NCI-H446 (cell line): ENCODE data around the gene TREML4.
"Not testable (repeated sequence)": the region's sequence is repeated elsewhere in the genome, so short reads cannot be mapped to it uniquely, and the experiment has no call there.

Experiments
- DNase-seq, 2 experiments: peaks; one replicate each; lab custom pipeline; 2025; lab: John Stamatoyannopoulos, UW

Gene TREML4

DNA sequence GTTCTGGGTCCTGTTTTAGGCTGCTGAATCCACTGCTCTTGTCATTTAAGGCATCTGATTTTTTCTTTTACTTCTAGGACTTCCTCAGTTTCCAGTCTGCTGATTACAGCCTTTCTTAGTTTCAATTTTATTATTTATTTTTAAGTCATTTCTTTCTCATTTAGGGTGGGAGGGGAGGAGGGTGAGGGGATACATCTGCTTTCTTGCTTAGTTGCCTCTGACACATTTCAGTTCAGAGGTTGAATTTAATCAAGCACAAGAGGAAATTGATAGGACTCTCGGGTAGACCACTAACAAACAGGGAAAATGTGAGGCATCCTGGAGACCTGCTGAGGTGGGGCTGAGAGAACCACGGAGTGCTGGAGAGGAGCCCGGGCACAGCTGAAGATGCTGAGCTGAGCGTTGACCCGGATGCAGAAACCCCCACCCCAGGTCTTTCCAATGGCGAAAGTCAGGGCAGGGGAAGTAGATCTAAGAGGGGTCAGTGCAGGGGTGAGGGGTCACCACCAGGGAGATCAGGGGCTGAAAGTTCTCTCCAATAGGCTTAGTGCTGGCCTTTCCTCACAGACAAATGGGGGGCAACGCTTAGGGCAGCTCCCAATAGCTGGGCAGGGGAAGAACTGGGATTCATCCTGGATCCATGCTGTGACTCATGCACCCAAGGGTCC, 19.6 kb upstream of the TREML4 start:
- DNase-seq = no peak

DNA sequence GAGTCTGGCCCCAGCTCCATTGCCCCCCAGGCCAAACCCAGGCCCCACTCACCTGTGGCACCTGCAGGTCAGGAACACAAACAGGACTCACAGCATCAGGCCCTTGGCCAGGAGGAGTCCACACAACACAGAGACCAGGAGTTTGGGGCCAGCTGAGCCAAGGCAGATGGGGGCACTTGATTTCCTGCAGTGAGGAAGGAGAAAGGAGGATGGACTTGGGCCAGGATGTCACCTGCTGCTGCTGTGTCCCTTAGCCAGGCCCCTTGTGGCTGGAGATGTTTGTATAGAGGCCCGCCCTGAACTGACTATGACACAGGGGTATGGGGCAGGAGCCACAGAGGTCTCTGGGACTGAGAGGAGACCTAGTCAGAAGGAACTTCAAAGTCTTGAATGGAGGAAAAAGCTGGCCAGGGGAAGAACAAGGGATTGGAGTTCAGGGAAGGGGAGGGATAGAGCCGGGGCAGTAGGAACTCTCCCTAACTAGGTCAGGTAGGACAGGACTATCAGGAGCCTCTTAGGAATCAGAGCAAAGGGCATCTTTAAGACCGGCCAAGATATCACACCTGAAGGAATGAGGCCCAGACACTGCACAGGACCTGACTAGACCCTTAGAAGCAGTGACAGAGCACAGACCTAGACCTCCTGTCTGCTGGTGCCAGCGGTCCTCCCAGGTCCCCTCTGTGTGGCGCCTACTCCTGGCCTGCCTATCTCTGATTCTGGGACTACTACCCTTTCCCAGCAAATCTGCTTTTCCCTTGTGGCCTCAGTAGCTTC, 18.4 kb upstream of the TREML4 start:
- no peak for DNase-seq

DNA sequence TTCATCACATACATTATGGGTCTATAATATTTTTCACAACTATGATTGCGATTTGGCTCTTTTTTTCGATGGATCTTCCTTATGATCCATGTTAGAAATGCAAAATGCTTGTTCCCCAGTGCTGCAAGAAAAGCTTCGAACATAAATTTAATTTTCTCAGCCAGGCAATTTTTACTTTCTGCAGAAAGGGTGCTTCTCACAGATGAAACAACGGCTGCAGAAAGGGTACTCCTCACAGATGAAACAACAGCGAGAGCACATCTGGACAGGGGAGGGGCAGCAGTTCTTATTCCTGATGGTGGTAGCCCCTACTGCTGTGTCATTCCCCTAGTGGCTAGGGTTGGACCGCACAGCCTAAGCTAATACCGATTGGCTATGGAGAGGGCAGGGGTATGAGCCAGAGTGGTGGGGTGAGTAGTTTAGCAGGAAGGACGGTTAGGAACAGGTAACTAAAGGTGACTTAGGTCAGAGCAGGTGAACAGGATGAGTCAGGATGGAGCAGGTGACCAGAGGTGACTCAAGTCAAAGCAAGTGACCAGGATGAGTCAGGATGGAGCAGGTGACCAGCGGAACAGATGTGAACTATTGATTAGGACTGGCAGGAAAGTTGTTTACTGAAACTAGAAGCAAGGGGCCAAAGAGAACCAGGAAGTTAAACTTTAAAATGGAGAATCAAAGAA, 13.4 kb upstream of the TREML4 start:
- DNase-seq = no peak

DNA sequence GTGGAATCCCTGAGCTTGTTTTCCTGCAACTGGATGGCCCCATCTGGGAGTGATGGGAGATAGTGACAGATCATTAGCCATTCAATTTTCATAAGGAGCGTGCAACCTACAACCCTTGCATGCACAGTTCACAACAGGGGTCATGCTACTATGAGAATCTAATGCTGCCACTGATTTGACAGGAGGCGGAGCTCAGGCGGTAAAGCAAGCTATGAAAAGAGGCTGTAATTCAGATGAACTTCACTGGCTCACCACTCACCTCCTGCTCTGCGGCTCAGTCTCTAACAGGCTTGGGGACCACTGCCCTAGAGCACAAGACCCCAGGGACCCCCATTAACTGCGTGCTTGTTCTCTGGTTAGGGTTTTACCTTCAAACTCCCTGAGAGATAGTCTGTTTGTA, 12.4 kb upstream of the TREML4 start:
- DNase-seq = no peak

DNA sequence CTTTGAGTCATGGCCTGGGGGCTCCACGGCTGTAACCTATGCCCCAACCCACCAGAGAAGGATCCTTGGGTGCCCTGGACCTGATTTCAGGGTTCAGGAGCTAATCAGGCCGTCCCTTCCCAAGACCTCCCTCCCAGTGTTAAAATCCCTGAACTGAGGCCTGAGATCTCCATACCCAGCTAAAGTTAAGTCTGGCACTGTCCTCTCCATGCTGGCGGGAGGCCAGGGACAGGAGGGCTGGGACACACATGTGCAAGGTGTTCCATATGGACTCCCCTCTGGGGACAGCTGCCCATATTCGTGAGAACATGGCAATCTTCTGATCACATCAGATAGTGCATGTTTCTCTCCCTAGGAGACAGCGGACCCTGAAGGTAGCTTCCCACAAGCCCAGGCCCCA, 11.5 kb upstream of the TREML4 start:
- DNase-seq = no peak

DNA sequence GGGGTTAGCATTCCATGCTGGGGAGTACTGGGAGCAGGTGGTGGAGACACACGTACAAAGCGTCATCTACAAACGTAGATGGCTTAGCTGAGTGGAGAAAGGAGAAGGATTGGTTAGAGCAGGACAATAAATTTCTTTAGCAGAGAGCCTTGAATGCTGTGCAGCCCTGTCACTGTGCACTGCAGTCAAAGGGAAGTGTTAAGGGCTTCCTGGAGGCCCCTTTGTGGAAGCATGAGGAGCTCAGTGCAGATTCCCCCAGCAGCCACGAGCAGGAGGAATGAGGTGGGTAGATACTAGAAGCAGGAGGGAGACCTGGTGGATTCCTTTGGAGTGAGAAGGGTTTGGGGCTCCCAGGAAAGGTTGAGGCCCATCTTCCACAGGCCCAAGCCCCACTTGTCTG, 6.1 kb upstream of the TREML4 start:
- no peak for DNase-seq

DNA sequence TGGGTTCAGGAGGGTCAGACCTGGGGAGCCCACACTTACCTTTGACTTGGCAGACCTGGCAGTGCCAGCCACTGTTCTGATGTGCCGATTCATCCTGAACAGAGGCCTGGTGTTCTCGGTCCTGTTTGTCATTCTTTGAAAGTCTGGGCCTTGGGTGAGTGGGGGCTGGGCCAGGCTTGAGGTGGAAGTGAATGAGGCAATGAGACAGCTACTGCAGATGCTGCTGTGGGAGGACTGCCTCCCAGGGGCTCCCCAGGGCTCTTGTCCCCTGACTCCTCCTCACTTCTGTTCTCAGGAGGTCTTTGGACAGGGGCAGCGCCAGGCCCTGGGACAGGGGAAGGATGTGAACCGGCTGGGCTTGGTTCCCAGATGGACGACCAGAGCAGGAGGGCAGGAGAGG, 5.6 kb upstream of the TREML4 start:
- no peak for DNase-seq

DNA sequence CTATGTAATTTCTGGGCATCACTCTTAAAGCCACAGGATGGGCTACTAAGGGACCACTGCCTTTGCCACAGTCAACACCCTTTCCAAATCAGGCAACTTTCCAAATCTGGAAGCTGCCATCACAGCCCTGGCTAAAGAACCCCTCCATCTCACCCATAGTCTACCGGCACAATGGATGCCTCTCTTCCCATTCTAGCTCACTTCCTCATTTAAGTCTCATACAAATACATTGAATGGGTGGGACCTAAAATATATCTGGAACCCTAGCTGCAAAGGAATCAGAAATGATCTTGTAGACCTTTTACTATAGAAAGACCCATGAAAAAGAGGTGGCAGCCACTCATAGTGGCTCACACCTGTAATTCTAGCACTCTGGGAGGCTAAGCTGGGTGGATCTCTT, 3.3 kb upstream of the TREML4 start:
- no peak for DNase-seq

DNA sequence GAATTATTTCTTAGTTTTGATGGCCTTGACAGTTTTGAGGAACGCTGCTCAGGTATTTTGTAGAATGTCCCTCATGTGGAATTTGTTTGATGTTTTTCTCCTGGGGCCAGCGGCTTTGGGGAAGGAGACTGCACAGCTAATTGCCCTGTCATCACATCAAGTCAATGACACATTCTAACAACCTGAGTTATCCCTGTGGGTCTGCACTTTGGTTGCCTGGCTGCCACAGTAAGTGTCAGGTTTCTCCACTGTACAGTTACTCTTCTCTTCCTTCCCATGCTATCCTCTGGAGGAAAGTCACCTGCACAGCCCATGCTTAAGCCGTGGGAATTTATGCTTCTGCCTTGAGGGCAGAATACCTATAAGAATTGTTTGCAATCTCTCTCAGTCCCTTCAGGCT, 1.4 kb upstream of the TREML4 start:
- no peak for DNase-seq

DNA sequence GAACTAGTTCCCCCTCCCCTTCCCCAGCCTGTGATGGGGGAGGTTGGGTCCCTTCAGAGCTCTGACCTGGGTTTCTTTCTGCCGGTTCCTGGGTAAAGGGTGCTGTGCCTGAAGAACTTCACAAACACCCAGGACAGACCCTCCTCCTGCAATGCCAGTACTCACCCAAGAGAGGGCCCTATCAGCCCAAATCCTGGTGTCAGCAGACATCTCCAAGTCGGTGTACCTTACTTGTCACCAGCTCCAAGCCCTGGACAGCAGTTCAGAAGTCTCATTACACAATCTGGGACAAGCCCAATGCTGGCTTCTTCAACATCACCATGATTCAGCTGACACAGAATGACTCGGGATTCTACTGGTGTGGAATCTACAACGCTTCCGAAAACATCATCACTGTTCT, 467 bp downstream of the TREML4 start:
- DNase-seq = no peak

DNA sequence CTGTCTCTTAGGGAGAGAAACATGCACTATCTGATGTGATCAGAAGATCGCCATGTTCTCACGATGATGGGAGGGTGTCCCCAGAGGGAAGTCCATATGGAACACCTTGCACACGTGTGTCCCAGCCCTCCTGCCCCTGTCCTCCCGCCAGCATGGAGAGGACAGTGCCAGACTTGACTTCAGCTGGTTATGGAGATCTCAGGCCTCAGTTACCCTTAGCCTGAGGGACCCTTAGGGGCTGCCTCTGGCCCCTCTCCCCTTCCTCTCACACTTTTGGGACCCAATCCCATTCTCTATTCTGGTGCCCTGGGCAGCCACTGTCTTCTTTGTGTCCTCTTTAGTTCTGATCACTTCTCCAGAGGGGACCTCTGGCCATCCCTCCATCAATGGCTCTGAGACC, 1.6 kb downstream of the TREML4 start:
- no peak for DNase-seq

DNA sequence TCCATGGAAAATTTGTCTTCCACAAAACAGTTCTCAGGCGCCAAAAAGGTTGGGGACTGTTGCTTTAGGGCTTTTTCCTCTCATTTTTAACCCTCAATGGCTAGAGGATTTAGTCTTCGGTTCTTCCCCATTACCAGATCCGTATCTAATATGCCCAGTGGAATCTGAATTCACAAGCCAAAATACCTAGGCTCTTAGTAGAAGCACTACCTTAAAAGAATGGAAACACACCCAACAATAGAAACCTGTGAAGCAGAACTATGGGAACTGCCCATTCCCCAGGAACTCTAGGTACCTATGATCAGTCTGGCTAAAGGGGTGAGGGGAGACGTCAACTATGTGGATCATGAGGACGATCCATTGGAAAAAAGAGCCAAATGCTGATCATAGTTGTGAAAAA, 3.1 kb downstream of the TREML4 start:
- DNase-seq = no peak

DNA sequence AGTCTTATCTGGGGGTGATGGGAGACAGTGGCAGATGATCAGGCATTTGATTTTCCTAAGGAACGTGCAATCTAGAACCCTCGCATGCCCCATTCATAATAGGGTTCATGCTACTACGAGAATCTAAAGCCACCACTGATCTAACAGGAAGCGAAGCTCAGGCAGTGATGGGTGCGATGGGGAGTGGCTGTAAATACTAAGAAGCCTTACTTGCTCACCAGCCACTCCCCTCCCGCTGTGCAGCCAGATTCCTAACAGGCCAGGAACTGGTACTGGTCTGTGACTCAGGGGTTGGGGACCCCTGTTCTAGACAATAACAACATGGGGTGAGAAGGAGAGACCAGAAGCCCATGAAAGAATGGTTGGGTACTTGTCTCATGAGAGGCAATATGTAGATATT, 4.5 kb downstream of the TREML4 start:
- no peak for DNase-seq

DNA sequence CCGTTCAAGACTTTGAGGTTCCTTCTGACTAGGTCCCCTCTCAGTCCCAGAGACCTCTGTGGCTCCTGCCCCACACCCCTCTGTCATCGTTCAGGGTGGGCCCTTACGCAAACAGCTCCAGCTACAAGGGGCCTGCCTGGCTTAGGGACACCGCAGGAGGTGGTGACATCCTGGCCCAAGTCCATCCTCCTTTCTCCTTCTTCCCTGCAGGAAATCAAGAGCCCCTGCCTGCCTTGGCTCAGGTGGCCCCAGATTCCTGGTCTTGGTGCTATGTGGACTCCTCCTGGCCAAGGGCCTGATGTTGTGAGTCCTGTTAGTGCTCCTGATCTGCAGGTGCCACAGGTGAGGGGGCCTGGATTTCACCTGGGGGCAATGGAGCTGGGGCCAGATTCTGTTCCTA, 8.1 kb downstream of the TREML4 start:
- DNase-seq = no peak

DNA sequence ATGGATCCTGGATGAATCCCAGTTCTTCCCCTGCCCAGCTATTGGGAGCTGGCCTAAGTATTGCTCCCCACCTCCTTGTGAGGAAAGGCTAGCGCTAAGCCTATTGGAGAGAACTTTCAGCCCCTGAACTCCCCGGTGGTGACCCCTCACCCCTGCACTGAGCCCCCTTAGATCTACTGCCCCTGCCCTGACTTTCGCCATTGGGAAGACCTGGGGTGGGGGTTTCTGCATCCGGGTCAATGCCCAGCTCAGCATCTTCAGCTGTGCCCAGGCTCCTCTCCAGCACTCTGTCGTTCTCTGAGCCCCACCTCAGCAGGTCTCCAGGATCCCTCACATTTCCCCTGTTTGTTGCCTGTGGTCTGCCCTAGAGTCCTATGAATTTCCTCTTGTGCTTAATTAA, 9.0 kb downstream of the TREML4 start:
- no peak for DNase-seq

DNA sequence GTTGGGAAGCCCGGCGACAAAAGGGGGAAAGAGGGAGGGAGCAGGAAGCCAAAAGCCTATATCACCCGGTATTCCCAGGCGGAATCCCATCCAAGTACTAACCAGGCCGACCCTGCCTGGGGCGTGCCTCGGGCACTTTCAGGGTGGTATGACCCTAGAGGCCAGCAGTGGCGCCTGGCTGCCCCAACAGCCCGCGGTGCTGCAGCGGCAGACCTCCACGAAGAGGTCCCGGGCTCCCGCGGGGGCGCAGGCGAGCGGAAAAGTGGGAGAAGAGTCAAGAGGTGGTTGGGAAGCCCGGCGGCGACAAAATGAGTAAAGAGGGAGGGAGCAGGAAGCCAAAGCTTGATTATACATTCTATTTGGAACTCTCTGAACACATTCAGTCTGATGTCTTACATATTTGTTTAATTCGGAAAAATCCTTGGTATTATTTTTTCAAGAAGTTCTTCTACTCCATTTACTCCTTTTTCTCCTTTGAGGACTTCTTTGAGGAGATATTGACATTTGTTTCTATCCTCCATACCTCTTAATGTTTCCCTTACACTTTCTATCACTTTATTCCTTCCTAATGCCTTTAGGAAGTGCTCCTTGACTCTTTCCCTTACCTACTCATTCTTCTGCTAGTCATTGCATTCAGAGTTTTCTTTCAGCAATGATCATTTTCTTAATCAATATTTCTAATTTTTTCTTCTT, 11.5 kb downstream of the TREML4 start:
- DNase-seq = no peak

DNA sequence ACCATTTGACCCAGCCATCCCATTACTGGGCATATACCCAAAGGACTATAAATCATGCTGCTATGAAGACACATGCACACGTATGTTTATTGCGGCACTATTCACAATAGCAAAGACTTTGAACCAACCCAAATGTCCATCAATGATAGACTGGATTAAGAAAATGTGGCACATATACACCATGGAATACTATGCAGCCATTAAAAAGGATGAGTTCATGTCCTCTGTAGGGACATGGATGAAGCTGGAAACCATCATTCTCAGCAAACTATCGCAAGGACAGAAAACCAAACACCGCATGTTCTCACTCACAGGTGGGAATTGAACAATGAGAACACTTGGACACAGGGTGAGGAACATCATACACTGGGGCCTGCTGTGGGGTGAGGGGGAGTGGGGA, 18.4 kb downstream of the TREML4 start:
- DNase-seq = not testable (repeated sequence)

DNA sequence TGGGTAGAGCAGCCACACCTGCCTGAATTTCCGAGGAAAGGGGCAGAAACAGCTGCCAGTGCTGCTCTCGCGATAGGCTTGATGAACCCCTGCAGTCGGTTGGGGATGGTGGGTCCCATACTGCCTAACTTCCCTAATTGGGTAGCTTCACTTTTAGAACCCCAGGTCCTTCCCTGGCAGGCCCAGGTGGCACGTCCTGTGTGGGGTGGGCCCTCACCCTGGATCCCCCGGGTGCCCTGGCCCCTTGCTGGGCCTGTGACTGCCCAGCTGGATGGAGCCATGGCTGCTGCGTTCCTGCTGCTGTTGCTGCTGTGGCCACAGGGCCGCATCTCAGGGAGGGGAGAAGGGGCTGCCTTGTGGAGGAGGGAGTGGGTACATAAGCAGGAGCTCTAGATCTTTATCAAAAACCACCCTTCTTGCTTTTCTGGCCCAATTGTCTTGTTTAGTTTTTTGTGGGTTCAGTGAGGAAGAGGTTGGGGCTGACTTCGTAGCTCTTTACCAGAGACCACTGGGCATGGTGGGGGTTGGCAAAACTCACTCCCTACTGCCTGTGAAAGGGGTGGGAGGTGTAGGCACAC, 19.2 kb downstream of the TREML4 start:
- DNase-seq = no peak

DNA sequence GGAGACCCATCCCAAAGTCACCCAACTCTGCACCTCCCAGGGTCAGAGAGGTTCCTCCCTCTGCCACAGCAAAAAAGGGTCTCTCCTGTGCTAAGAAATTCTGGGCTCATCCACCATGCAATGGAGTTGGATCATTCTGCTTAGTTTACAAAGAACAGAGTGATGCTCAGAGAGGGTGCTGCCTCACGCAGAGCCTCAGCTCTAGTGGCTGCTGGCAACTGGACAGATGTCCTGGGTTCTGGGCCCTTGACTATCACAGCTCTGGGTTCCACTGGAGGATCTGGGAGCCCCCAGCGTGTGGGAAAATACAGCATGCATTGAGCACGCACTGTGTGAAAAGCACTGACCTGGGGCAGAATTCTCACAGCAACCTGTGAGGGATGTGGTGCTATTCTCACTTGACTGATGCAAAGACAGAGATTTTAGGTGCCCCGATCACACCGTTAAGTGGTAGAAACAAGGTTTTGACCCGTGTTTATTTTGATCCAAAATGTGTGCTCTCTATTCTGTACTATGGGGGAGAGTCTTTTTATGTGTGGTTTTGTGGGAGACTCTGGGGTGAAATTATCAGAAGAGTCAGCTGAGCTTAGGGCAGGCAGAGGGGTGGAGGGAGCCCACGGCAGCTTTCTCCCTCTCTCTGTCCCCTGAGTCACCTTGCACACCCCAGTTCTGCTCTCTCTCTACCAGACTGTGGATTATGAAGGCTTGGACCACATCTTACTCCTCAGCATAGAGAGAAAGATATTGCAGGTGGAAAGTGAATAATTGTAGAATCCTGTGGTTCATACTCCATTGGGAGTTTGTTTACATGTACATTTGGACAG, 19.9 kb downstream of the TREML4 start:
- no peak for DNase-seq

DNA sequence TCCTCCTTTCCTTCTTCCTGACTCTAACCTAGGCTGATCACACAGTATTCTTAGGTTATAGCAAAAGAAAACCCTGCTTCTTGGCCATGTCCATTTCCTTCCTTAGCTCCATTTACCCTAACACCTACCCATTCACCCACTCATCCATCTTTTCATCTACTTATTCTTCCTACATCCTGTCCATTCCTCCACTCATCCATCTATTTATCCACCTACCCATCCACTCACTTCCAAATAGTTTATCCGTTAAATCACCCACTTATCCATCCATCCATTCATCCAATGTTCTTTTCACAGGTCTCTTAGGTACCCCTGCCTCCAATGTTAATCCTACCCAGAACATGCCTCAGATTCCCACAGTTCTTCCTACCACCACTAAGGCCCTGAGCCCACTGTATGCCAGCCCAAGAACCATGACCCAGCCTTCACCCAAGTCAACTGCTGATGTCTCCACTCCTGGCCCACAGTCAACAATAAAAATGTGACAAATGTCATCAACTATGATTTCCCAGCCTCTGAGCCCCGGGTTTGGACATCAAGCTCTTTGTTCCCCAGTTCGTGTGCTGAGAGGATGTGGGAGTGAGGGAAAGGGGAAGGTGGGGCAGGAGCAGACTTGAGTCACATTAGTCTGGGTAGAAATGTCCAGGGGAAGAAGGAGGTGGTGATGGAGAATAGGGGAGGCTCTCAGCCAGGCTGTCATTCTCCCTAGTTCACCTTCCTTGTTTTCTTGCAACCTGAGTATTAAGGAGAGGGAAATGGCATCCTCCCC, 24.4 kb downstream of the TREML4 start:
- no peak for DNase-seq

DNA sequence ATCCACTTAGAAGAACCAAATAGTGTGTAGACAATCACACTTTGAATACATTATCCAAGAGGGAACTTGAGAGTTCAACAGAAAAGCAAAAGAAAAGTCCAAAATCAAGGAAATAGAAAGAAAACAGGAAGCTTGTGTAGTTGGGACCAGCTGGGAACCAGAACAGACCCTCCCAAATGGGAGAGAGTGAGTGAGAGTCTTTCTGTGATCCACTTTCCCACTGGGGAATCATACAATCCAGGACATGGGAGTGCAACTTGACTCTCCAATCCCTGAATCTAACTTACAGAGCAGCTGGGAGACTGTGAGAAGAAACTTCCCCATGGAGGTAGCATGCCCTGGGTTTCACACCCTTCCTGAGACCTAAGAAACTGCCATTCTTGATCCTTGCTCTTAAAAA, 27.0 kb downstream of the TREML4 start:
- DNase-seq = no peak
